Osteoblast (primary cell): ENCODE data around the gene MTOR. TPM values are rescaled to one million over a fixed set of nuclear protein-coding genes. Genes with fewer than 3 reads are reported as not detected.
A peak's percentile ranks its signal among the peaks of the same experiment; 100 is the strongest.

Experiments used
- DNase-seq: peaks from one replicate; pipeline ENCODE4 v3.0.0; 2011; ENCODE audit warnings: low spot score, mixed read lengths; ENCODE audit not compliant: insufficient read length; ENCODE audit errors: missing footprints
- H2AFZ ChIP-seq: 2 replicates; pipeline ENCODE4 v1.6.0; 2011; ENCODE audit warnings: mild to moderate bottlenecking, low read length
- H3K27ac ChIP-seq: 2 replicates; pipeline ENCODE4 v1.5.1; 2011; ENCODE audit warnings: mild to moderate bottlenecking, low read depth, low read length, moderate library complexity
- H3K27me3 ChIP-seq: 2 replicates; pipeline ENCODE4 v1.6.0; 2012; ENCODE audit warnings: mild to moderate bottlenecking, control low read depth, inconsistent platforms, low read length, moderate library complexity; ENCODE audit not compliant: insufficient read depth
- H3K36me3 ChIP-seq: 2 replicates; pipeline ENCODE4 v1.5.1; 2011; ENCODE audit warnings: mild to moderate bottlenecking, low read length, control low read depth, moderate library complexity; ENCODE audit not compliant: insufficient read depth
- H3K4me1 ChIP-seq: 2 replicates; pipeline ENCODE4 v1.5.1; 2011; ENCODE audit warnings: mild to moderate bottlenecking, low read length, control low read depth, moderate library complexity; ENCODE audit not compliant: insufficient read depth
- H3K4me2 ChIP-seq: 2 replicates; pipeline ENCODE4 v1.6.0; 2011; ENCODE audit warnings: mild to moderate bottlenecking, low read length; ENCODE audit not compliant: insufficient read depth
- H3K4me3 ChIP-seq: fragments of 200-600 bp; sonication (generic); 3 replicates; pipeline ENCODE4 v1.5.1; 2012; ENCODE audit warnings: mild to moderate bottlenecking, low read length, inconsistent platforms; ENCODE audit not compliant: insufficient read depth
- H3K79me2 ChIP-seq: 2 replicates; pipeline ENCODE4 v1.6.0; 2012; ENCODE audit warnings: mild to moderate bottlenecking, low read length, control low read depth, inconsistent platforms; ENCODE audit not compliant: insufficient read depth
- H3K9me3 ChIP-seq: 2 replicates; pipeline ENCODE4 v1.5.1; 2011; ENCODE audit warnings: low read depth, low read length, control low read depth
- H4K20me1 ChIP-seq: 2 replicates; pipeline ENCODE4 v1.6.0; 2012; ENCODE audit warnings: mild to moderate bottlenecking, low read length, control low read depth; ENCODE audit not compliant: insufficient read depth
- CTCF ChIP-seq: IDR thresholded peaks from 2 replicates; pipeline ENCODE4 v1.5.1; 2011; ENCODE audit warnings: mild to moderate bottlenecking, low read depth, low read length, moderate library complexity; ENCODE audit errors: extremely low read depth
- total RNA-seq: library from RNA; depleted of rRNA; stranded (reverse); fragments of >200 nt; gene quantifications from 2 replicates; pipeline ENCODE4 v1.2.3, GENCODE V29; 2012

The MTOR gene
- total RNA-seq, 1 donor: 34.0 TPM

DNA sequence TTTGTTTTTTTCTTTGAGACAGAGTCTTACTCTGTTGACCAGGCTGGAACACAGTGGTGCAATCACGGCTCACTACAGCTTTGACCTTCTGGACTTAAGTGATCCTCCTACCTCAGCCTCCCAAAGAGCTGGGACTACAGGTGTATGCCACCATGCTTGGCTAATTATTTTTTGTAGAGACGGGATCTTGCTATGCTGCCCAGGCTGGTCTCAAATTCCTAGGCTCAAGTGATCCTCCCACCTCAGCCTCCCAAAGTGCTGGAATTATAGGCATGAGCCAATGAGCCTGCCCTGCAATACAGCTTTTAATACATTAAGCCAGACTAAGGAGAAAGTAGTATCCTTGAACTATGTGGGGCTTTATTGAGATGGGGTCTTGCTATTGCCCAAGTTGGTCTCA, 146.0 kb downstream of the MTOR start:
- no peak overlapping the region for H3K27ac ChIP-seq
- H3K4me1 ChIP-seq: no peaks in the 10 kb centered on the region
- no peaks in the 10 kb centered on the region for H3K27me3 ChIP-seq
- no peak overlapping the region for H3K4me3 ChIP-seq
- H3K4me2 ChIP-seq: no peak overlapping the region
- H3K79me2 ChIP-seq: no peaks in the 10 kb centered on the region
- no peaks in the 10 kb centered on the region for H3K9me3 ChIP-seq
- DNase-seq: no peak
- TF ChIP-seq CTCF: no peak
- no peak overlapping the region for H2AFZ ChIP-seq
- H4K20me1 ChIP-seq: no peaks in the 10 kb centered on the region
- H3K36me3 ChIP-seq: peaks cover 43% of the 10 kb centered on the region

DNA sequence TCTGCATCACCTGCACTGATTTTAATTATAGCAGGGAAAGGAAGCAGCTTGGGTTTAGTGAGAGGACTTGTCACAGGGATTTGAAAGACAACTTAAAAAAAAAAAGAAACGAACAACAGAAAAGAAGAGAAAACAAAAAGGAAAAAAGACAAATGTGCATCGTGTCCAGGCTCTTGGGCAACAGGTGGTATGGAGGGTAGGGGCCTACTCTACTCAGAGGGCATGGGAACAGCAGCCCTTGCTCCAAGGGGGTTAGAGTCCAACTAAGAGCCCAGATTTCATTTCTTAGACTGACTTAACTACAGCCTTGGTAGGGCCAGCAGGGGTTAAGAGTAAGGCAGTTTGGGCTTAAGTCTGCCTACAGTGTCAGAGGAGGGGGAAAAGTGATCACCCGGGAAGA, 147.4 kb downstream of the MTOR start:
- Histone ChIP-seq H3K27ac (no peak overlapping the region), H3K9me3 (no peaks in the 10 kb centered on the region), H3K4me3 (no peak overlapping the region), H3K79me2 (no peaks in the 10 kb centered on the region), H3K4me1 (no peaks in the 10 kb centered on the region), H2AFZ (no peak overlapping the region), H3K27me3 (no peaks in the 10 kb centered on the region), H3K36me3 (peaks cover 38% of the 10 kb centered on the region), H3K4me2 (no peak overlapping the region), H4K20me1 (no peaks in the 10 kb centered on the region)
- no peak for TF ChIP-seq CTCF
- no peak for DNase-seq

- peaks cover 49% of the 10 kb centered on the region for H3K36me3 ChIP-seq
- no peaks in the 10 kb centered on the region for H3K4me1 ChIP-seq
- H2AFZ ChIP-seq: no peak overlapping the region
These were observed 153.1 kb downstream of the MTOR start for GRCh38 chr1:11109047-11109760.

GRCh38 chr1:11107599-11107998, 154.8 kb downstream of the MTOR start:
- Histone ChIP-seq H3K4me1 (no peaks in the 10 kb centered on the region), H3K27me3 (no peaks in the 10 kb centered on the region), H3K4me2 (no peak overlapping the region), H2AFZ (no peak overlapping the region), H3K36me3 (peaks cover 35% of the 10 kb centered on the region), H3K4me3 (no peak overlapping the region), H3K79me2 (no peaks in the 10 kb centered on the region), H4K20me1 (no peaks in the 10 kb centered on the region), H3K9me3 (no peaks in the 10 kb centered on the region), H3K27ac (no peak overlapping the region)
- DNase-seq: peak; percentile 60
- TF ChIP-seq CTCF: no peak

More at GRCh38 chr1:11109047-11109760, 153.1 kb downstream of the MTOR start:
- Histone ChIP-seq H3K4me3 (no peak overlapping the region), H3K27me3 (no peaks in the 10 kb centered on the region), H3K9me3 (no peaks in the 10 kb centered on the region), H3K27ac (no peak overlapping the region), H3K4me2 (no peak overlapping the region), H3K79me2 (no peaks in the 10 kb centered on the region), H4K20me1 (no peaks in the 10 kb centered on the region)
- DNase-seq: no peak
- no peak for TF ChIP-seq CTCF
